Measurements from ENCODE around the gene ERBB2. TPM values are rescaled to one million over a fixed set of nuclear protein-coding genes. Genes with fewer than 3 reads are reported as not detected.
A peak's percentile ranks its signal among the peaks of the same experiment; 100 is the strongest.

Gene ERBB2
- total and polyA plus RNA-seq, 4 donors: 32.2 to 130 (median 79.5) TPM

- ATAC-seq (ENCODE audit: insufficient read depth, low FRiP score) (no peak), DNase-seq (peak in 1 of 3 donors; percentile 31)
- Histone ChIP-seq H3K9me3 (ENCODE audit: control insufficient read depth in 4 of 4, insufficient read depth in 3 of 4, low read length in 3 of 4) (no peaks in the 10 kb centered on the region), H3K36me3 (ENCODE audit: control insufficient read depth in 4 of 4, insufficient read depth in 4 of 4, low read length in 4 of 4) (peaks cover 0 to 15% (median 0%) of the 10 kb centered on the region in 4 donors), H3K27ac (ENCODE audit: low read depth in 1 of 2, low read length in 1 of 2) (peak overlapping the region; percentile 15 to 91), H3K9ac (ENCODE audit: insufficient read depth in 1 of 2, low read length in 2 of 2) (no peak overlapping the region), H3K4me1 (ENCODE audit: control insufficient read depth in 5 of 5, insufficient read depth in 5 of 5, low read length in 5 of 5) (peaks cover 0 to 42% (median 0%) of the 10 kb centered on the region in 5 donors), H3K27me3 (ENCODE audit: control insufficient read depth in 3 of 3, insufficient read depth in 3 of 3, low read length in 2 of 3) (peaks cover 0 to 10% (median 4%) of the 10 kb centered on the region in 3 donors), H3K4me3 (no peak overlapping the region)
- WGBS, 2 donors: 47% methylated on average over 2 of the region's 2 CpGs
- TF ChIP-seq CTCF (IDR thresholded peaks at IDR 0.05; ENCODE audit: control extremely low read depth, extremely low read depth): no peak
Observed at GRCh38 chr17:39666231-39666600, 33.6 kb upstream of the ERBB2 start.

GRCh38 chr17:39666601-39667261, 33.1 kb upstream of the ERBB2 start:
- no peak for TF ChIP-seq CTCF (IDR thresholded peaks at IDR 0.05; ENCODE audit: control extremely low read depth, extremely low read depth)
- H3K27ac ChIP-seq (ENCODE audit: low read depth in 1 of 2, low read length in 1 of 2): peak overlapping the region; percentile 58 to 91
- peaks cover 0 to 10% (median 0%) of the 10 kb centered on the region in 4 donors for H3K36me3 ChIP-seq (ENCODE audit: control insufficient read depth in 4 of 4, insufficient read depth in 4 of 4, low read length in 4 of 4)
- WGBS, 2 donors: 55 to 61% methylated on average over 11 of the region's 11 CpGs
- no peaks in the 10 kb centered on the region for H3K9me3 ChIP-seq (ENCODE audit: control insufficient read depth in 4 of 4, insufficient read depth in 3 of 4, low read length in 3 of 4)
- no peak overlapping the region for H3K9ac ChIP-seq (ENCODE audit: insufficient read depth in 1 of 2, low read length in 2 of 2)
- no peak for ATAC-seq (ENCODE audit: insufficient read depth, low FRiP score)
- H3K27me3 ChIP-seq (ENCODE audit: control insufficient read depth in 3 of 3, insufficient read depth in 3 of 3, low read length in 2 of 3): peaks cover 0 to 10% (median 5%) of the 10 kb centered on the region in 3 donors
- DNase-seq: no peak
- no peak overlapping the region for H3K4me3 ChIP-seq
- H3K4me1 ChIP-seq (ENCODE audit: control insufficient read depth in 5 of 5, insufficient read depth in 5 of 5, low read length in 5 of 5): peaks cover 0 to 37% (median 0%) of the 10 kb centered on the region in 5 donors

GRCh38 chr17:39667262-39667944, 32.5 kb upstream of the ERBB2 start:
- peak overlapping the region; percentile 58 to 91 for H3K27ac ChIP-seq (ENCODE audit: low read depth in 1 of 2, low read length in 1 of 2)
- ATAC-seq (ENCODE audit: insufficient read depth, low FRiP score) (no peak), DNase-seq (peak in 1 of 3 donors; percentile 32)
- peaks cover 0 to 31% (median 0%) of the 10 kb centered on the region in 5 donors for H3K4me1 ChIP-seq (ENCODE audit: control insufficient read depth in 5 of 5, insufficient read depth in 5 of 5, low read length in 5 of 5)
- no peak for TF ChIP-seq CTCF (IDR thresholded peaks at IDR 0.05; ENCODE audit: control extremely low read depth, extremely low read depth)
- no peaks in the 10 kb centered on the region for H3K9me3 ChIP-seq (ENCODE audit: control insufficient read depth in 4 of 4, insufficient read depth in 3 of 4, low read length in 3 of 4)
- no peak overlapping the region for H3K4me3 ChIP-seq
- peaks cover 0 to 8% (median 0%) of the 10 kb centered on the region in 4 donors for H3K36me3 ChIP-seq (ENCODE audit: control insufficient read depth in 4 of 4, insufficient read depth in 4 of 4, low read length in 4 of 4)
- no peak overlapping the region for H3K9ac ChIP-seq (ENCODE audit: insufficient read depth in 1 of 2, low read length in 2 of 2)
- H3K27me3 ChIP-seq (ENCODE audit: control insufficient read depth in 3 of 3, insufficient read depth in 3 of 3, low read length in 2 of 3): peaks cover 0 to 10% (median 7%) of the 10 kb centered on the region in 3 donors
- WGBS, 2 donors: 9 to 12% methylated on average over 43 to 49 of the region's 49 CpGs

Measured in lung (tissue), 12 donors.